Tibial artery (tissue), 4 donors: ENCODE results near the gene TTC28.

ENCODE experiments used
- DNase-seq, 2 donors: peaks; one replicate each; pipeline ENCODE4 v3.0.0-alpha.2; 2019
- H3K27ac ChIP-seq, 2 donors: fragments of 200-600 bp; sonication (generic) in 1 of 2; 1 replicate in 1 of 2; 2 replicates in 1 of 2; pipeline ENCODE4 v1.5.1; 2018 to 2019; ENCODE audit warnings: mild to moderate bottlenecking in 1 of 2
- H3K27me3 ChIP-seq, 2 donors: fragments of 200-600 bp; sonication (generic) in 1 of 2; one replicate each; pipeline versions ENCODE4 v1.5.1 to v1.6.0; 2016 to 2019
- H3K36me3 ChIP-seq, 3 donors: fragments of 200-600 bp; sonication (generic) in 2 of 3; one replicate each; pipeline ENCODE4 v1.5.1; 2016 to 2019; ENCODE audit warnings: mild to moderate bottlenecking in 2 of 3
- H3K4me1 ChIP-seq, 4 donors: fragments of 200-600 bp; sonication (generic) in 2 of 4; 1 replicate in 3 of 4; 2 replicates in 1 of 4; pipeline ENCODE4 v1.5.1; 2016 to 2019
- H3K4me3 ChIP-seq, 2 donors: fragments of 200-600 bp; sonication (generic) in 1 of 2; 1 replicate in 1 of 2; 2 replicates in 1 of 2; pipeline ENCODE4 v1.5.1; 2018 to 2019; ENCODE audit warnings: mild to moderate bottlenecking in 2 of 2
- H3K9me3 ChIP-seq, 3 donors: fragments of 200-600 bp; sonication (generic) in 1 of 3; one replicate each; pipeline ENCODE4 v1.5.1; 2016 to 2019
- intact Hi-C: fragments of 100-400 bp; cut with DNase I; formaldehyde crosslinking; loops from one replicate; pipeline ENCODE4 v1.15.0; 2023; ENCODE audit warnings: low total_unique reads
- TF ChIP-seq, protein P1 (sequence below), 2 experiments: fragments of 200-600 bp in 1 of 2; fragments of 450-650 bp in 1 of 2; IDR thresholded peaks; one replicate each; pipeline ENCODE4 v1.5.1; 2017 to 2019; ENCODE audit warnings: antibody characterized with exemption in 2 of 2, mild to moderate bottlenecking in 1 of 2, moderate library complexity in 1 of 2

TTC28 gene

DNA sequence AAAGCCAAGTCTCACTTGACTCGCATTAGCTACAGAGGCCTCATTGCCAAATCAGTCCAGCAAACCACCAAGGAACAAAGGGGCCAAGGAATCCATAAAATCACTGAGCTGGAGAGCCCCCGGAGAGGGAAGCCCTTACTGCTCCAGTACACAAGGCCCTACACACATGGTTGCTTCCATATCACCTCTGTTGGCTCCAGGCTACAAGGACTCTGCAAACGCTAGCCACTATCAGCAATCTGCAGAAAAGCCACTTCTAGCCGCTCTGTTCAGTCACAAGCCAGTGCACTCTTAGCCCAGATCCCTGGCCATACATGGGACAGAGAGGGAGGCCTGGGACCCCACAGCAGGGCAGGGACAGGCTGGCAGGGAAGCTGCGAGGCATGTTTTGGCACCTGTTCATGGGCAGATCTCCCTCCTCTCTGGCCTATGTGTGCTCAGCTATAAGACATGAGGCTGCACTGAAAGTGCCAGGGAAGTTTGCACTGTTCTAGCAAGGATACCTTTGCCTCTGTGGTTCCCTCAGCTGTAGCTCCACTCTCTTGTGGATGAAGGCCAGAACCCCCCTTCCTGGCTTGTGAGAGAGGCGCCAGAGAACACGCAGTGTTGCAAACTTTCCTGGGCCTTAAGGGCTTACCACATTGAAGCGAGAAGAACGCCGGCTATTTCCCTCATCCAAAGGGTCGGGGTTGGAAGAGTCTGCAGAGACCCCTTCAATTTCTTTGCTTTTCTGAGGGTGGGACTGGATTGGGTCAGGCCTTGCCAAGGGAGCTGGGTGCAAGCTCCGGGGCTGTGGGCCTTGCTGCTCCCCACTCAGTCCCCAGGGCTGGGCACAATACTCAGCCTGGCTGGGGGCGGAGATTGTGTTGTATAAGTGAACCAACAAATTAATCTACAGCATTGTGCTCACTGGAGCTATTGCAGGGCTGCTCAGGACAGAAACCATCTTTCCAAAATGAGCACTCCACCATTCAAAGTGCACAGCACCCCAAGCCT, 651.9 kb downstream of the TTC28 start:
- intact Hi-C loops = no loop called here
- Histone ChIP-seq H3K9me3 (no peaks in the 10 kb centered on the region), H3K36me3 (peaks cover 0 to 22% (median 17%) of the 10 kb centered on the region in 3 donors), H3K27me3 (no peaks in the 10 kb centered on the region), H3K27ac (no peak overlapping the region), H3K4me3 (no peak overlapping the region), H3K4me1 (peaks cover 0 to 35% (median 13%) of the 10 kb centered on the region in 4 donors)
- TF ChIP-seq, protein P1, sequence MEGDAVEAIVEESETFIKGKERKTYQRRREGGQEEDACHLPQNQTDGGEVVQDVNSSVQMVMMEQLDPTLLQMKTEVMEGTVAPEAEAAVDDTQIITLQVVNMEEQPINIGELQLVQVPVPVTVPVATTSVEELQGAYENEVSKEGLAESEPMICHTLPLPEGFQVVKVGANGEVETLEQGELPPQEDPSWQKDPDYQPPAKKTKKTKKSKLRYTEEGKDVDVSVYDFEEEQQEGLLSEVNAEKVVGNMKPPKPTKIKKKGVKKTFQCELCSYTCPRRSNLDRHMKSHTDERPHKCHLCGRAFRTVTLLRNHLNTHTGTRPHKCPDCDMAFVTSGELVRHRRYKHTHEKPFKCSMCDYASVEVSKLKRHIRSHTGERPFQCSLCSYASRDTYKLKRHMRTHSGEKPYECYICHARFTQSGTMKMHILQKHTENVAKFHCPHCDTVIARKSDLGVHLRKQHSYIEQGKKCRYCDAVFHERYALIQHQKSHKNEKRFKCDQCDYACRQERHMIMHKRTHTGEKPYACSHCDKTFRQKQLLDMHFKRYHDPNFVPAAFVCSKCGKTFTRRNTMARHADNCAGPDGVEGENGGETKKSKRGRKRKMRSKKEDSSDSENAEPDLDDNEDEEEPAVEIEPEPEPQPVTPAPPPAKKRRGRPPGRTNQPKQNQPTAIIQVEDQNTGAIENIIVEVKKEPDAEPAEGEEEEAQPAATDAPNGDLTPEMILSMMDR (IDR thresholded peaks at IDR 0.05) = no peak
- DNase-seq = peak in 1 of 2 donors; percentile 43

GRCh38 chr22:28025866-28026575, 653.6 kb downstream of the TTC28 start:
- Histone ChIP-seq H3K9me3 (no peaks in the 10 kb centered on the region), H3K4me3 (no peak overlapping the region), H3K36me3 (peaks cover 0 to 22% (median 17%) of the 10 kb centered on the region in 3 donors), H3K27ac (no peak overlapping the region), H3K27me3 (no peaks in the 10 kb centered on the region), H3K4me1 (peaks cover 0 to 35% (median 13%) of the 10 kb centered on the region in 4 donors)
- no peak for DNase-seq
- intact Hi-C loops = no loop called here
- TF ChIP-seq, protein P1 (IDR thresholded peaks at IDR 0.05) = no peak

DNA sequence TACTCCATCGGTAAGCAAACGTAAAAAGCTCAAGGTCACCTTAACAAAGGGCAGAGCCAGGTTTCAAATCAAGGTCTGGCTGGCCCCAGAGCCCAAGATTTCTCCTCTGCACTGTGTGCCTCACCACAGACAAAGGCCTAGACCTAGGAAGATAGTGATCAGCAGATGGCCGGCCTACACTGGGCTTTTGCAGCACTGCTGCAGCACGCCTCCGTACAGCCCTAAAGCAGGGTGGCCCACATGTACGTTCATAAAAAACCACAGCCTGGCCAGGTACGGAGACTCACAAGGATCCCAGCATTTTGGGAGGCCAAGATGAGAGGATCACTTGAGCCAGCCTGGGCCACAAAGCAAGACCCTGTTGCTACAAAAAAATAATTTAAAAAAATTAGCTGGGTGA, 654.3 kb downstream of the TTC28 start:
- DNase-seq = peak in 1 of 2 donors; percentile 11
- intact Hi-C loops = no loop called here

DNA sequence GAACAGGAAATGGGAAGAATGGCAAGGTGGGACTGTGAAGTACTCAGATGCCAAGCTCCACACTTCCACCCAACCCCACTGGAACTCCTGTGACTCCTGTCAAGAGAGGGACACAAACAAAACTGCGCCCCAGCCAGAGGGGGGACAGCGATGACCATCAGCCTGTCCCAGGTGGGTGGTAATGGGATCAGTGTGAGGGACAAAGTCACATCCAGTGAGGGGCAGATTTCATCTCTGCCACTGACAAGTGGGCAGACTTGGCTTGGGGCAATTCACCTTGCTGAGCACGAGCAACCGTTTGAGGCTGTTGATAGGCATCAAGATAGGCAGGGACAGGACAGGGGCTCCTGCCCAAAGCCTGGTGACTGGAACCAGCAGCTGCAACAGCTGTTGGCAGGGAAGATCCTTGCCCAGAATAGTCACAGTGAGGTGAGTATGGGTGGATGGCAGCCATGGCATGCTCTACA, 655.2 kb downstream of the TTC28 start:
- no peak overlapping the region for H3K27ac ChIP-seq
- peak in 1 of 2 donors; percentile 41 for DNase-seq
- H3K4me3 ChIP-seq = no peak overlapping the region
- H3K36me3 ChIP-seq = peaks cover 0 to 16% (median 11%) of the 10 kb centered on the region in 3 donors
- no peaks in the 10 kb centered on the region for H3K27me3 ChIP-seq
- H3K4me1 ChIP-seq = peaks cover 0 to 37% (median 16%) of the 10 kb centered on the region in 4 donors
- intact Hi-C loops = no loop called here
- TF ChIP-seq, protein P1 (IDR thresholded peaks at IDR 0.05) = no peak
- H3K9me3 ChIP-seq = no peaks in the 10 kb centered on the region

More for the DNA sequence above, 654.3 kb downstream of the TTC28 start:
- H3K4me1 ChIP-seq = peaks cover 0 to 39% (median 15%) of the 10 kb centered on the region in 4 donors
- no peak overlapping the region for H3K4me3 ChIP-seq
- no peak overlapping the region for H3K27ac ChIP-seq
- H3K27me3 ChIP-seq = no peaks in the 10 kb centered on the region
- peaks cover 0 to 22% (median 17%) of the 10 kb centered on the region in 3 donors for H3K36me3 ChIP-seq
- TF ChIP-seq, protein P1 (IDR thresholded peaks at IDR 0.05) = no peak
- H3K9me3 ChIP-seq = no peaks in the 10 kb centered on the region

DNA sequence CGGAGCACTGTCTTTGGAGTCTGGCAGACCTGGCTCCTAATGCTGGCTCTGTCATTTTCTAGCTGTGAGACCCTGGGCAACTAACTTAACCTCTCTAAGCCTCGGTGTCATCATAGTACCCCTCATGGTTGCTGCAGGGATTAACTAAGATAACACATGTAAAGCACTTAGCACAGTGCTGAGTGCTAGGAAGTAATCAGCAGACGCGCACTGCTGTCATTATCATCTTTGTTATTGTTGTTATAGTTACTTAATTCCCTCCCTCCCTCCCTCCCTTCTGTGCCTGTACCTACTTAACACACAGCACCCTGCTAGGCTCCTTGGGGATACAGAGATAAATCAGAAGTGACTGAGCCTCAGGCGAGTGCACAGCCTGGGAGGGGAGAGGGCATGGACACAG, 655.9 kb downstream of the TTC28 start:
- H3K27me3 ChIP-seq = no peaks in the 10 kb centered on the region
- no peaks in the 10 kb centered on the region for H3K9me3 ChIP-seq
- no peak overlapping the region for H3K27ac ChIP-seq
- intact Hi-C loops = no loop called here
- no peak overlapping the region for H3K4me3 ChIP-seq
- peaks cover 0 to 33% (median 9%) of the 10 kb centered on the region in 4 donors for H3K4me1 ChIP-seq
- TF ChIP-seq, protein P1 (IDR thresholded peaks at IDR 0.05) = no peak
- no peak for DNase-seq
- H3K36me3 ChIP-seq = peaks cover 0 to 9% (median 4%) of the 10 kb centered on the region in 3 donors
